H9 (cell line): ENCODE data around the gene RYR3. TPM values are rescaled to one million over a fixed set of nuclear protein-coding genes. Genes with fewer than 3 reads are reported as not detected.

Source experiments
- DNase-seq: peaks from one replicate; pipeline ENCODE4 v3.0.0-alpha.2; 2017
- H2AFZ ChIP-seq: one replicate; pipeline ENCODE4 v1.6.1; 2013; ENCODE audit warnings: mild to moderate bottlenecking, low read length, control low read depth, moderate library complexity
- H2AK5ac ChIP-seq: 2 replicates; pipeline ENCODE4 v1.6.1; 2013; ENCODE audit warnings: low read length, control low read depth, mixed read lengths; ENCODE audit not compliant: insufficient read length
- H2BK120ac ChIP-seq: one replicate; pipeline ENCODE4 v1.6.1; 2013; ENCODE audit warnings: low read depth, mild to moderate bottlenecking, low read length, control low read depth, inconsistent platforms; ENCODE audit not compliant: poor library complexity, severe bottlenecking
- H2BK12ac ChIP-seq: 2 replicates; pipeline ENCODE4 v1.6.1; 2013; ENCODE audit warnings: low read length, control low read depth, mixed read lengths, low read depth; ENCODE audit not compliant: insufficient read length
- H2BK15ac ChIP-seq: 2 replicates; pipeline ENCODE4 v1.6.1; 2013; ENCODE audit warnings: low read depth, low read length, control low read depth
- H2BK20ac ChIP-seq: one replicate; pipeline ENCODE4 v1.6.1; 2013; ENCODE audit warnings: low read depth, mild to moderate bottlenecking, low read length, control low read depth, inconsistent platforms; ENCODE audit not compliant: poor library complexity, severe bottlenecking
- H2BK5ac ChIP-seq: 2 replicates; pipeline ENCODE4 v1.6.1; 2013; ENCODE audit warnings: low read length, control low read depth, mixed read lengths; ENCODE audit not compliant: insufficient read length
- H3K14ac ChIP-seq: 2 replicates; pipeline ENCODE4 v1.6.1; 2013; ENCODE audit warnings: low read length, control low read depth; ENCODE audit not compliant: insufficient read depth
- H3K18ac ChIP-seq: 2 replicates; pipeline ENCODE4 v1.6.1; 2013; ENCODE audit warnings: low read depth, mild to moderate bottlenecking, mixed read lengths, low read length, control low read depth; ENCODE audit not compliant: insufficient read length
- H3K23ac ChIP-seq: 2 replicates; pipeline ENCODE4 v1.6.1; 2013; ENCODE audit warnings: low read length, control low read depth, mixed read lengths, low read depth; ENCODE audit not compliant: insufficient read length
- H3K23me2 ChIP-seq: 2 replicates; pipeline ENCODE4 v1.6.1; 2013; ENCODE audit warnings: low read depth, mild to moderate bottlenecking, mixed read lengths, low read length, control low read depth; ENCODE audit not compliant: insufficient read length, poor library complexity, severe bottlenecking
- H3K27ac ChIP-seq: 2 replicates; pipeline ENCODE4 v1.5.1; 2013; ENCODE audit warnings: low read length, control low read depth, mixed read lengths, low read depth; ENCODE audit not compliant: insufficient read length
- H3K27me3 ChIP-seq: 2 replicates; pipeline ENCODE4 v1.6.1; 2013; ENCODE audit warnings: low read length, control low read depth, inconsistent platforms; ENCODE audit not compliant: insufficient read depth
- H3K4ac ChIP-seq: 2 replicates; pipeline ENCODE4 v1.6.1; 2013; ENCODE audit warnings: low read depth, mild to moderate bottlenecking, control low read depth, inconsistent platforms, low read length, moderate library complexity
- H3K4me1 ChIP-seq: 2 replicates; pipeline ENCODE4 v1.6.1; 2013; ENCODE audit warnings: low read length, control low read depth, inconsistent platforms; ENCODE audit not compliant: insufficient read depth
- H3K4me2 ChIP-seq: 2 replicates; pipeline ENCODE4 v1.6.1; 2013; ENCODE audit warnings: low read length, control low read depth, mixed read lengths; ENCODE audit not compliant: insufficient read length, insufficient read depth
- H3K56ac ChIP-seq: 2 replicates; pipeline ENCODE4 v1.6.1; 2013; ENCODE audit warnings: low read depth, mild to moderate bottlenecking, mixed read lengths, low read length, control low read depth; ENCODE audit not compliant: insufficient read length
- H3K79me1 ChIP-seq: 2 replicates; pipeline ENCODE4 v1.6.1; 2013; ENCODE audit warnings: low read depth, mild to moderate bottlenecking, moderate library complexity, low read length, control low read depth, inconsistent platforms; ENCODE audit not compliant: insufficient read depth, poor library complexity, severe bottlenecking
- H3K79me2 ChIP-seq: 2 replicates; pipeline ENCODE4 v1.6.1; 2013; ENCODE audit warnings: low read length, control low read depth, inconsistent platforms; ENCODE audit not compliant: insufficient read depth
- H3K9ac ChIP-seq: 2 replicates; pipeline ENCODE4 v1.6.1; 2013; ENCODE audit warnings: low read length, control low read depth, mixed read lengths; ENCODE audit not compliant: insufficient read length; ENCODE audit errors: extremely low read depth
- H3K9me3 ChIP-seq: one replicate; pipeline ENCODE4 v1.6.1; 2013; ENCODE audit warnings: low read depth, low read length, inconsistent platforms; ENCODE audit not compliant: control insufficient read depth
- H3T11ph ChIP-seq: one replicate; pipeline ENCODE4 v1.6.1; 2013; ENCODE audit warnings: mild to moderate bottlenecking, low read length, control low read depth, inconsistent platforms
- H4K20me1 ChIP-seq: one replicate; pipeline ENCODE4 v1.6.1; 2013; ENCODE audit not compliant: control insufficient read depth, insufficient read length, insufficient read depth
- H4K5ac ChIP-seq: 2 replicates; pipeline ENCODE4 v1.6.1; 2013; ENCODE audit warnings: low read depth, mild to moderate bottlenecking, mixed read lengths, low read length, control low read depth; ENCODE audit not compliant: insufficient read length
- H4K8ac ChIP-seq: replicated peaks from 2 replicates; pipeline ENCODE4 v1.6.1; 2013; ENCODE audit warnings: low read length, control low read depth, mixed read lengths, low read depth; ENCODE audit not compliant: insufficient read length
- H4K91ac ChIP-seq: 2 replicates; pipeline ENCODE4 v1.6.1; 2013; ENCODE audit warnings: low read depth, mild to moderate bottlenecking, moderate library complexity, mixed read lengths, low read length, control low read depth; ENCODE audit not compliant: insufficient read length
- H3K27ac Mint-ChIP-seq, 3 experiments: 2 replicates in 2 of 3; 3 replicates in 1 of 3; pipeline ENCODE4 v1.8.0; 2020 to 2021; ENCODE audit warnings: mixed read lengths in 3 of 3, mild to moderate bottlenecking in 1 of 3, moderate library complexity in 1 of 3
- H3K27me3 Mint-ChIP-seq: 2 replicates; pipeline ENCODE4 v1.8.0; 2021; ENCODE audit warnings: low read depth, mild to moderate bottlenecking, moderate library complexity, mixed read lengths
- H3K36me3 Mint-ChIP-seq, 3 experiments: 2 replicates in 2 of 3; 3 replicates in 1 of 3; pipeline ENCODE4 v1.8.0; 2020 to 2021; ENCODE audit warnings: low read depth in 3 of 3, mixed read lengths in 3 of 3; ENCODE audit not compliant: insufficient read depth in 1 of 3
- H3K4me1 Mint-ChIP-seq, 2 experiments: 2 replicates each; pipeline ENCODE4 v1.8.0; 2020; ENCODE audit warnings: mixed read lengths in 2 of 2
- H3K4me3 Mint-ChIP-seq, 2 experiments: 2 replicates in 1 of 2; 3 replicates in 1 of 2; pipeline ENCODE4 v1.8.0; 2020 to 2021; ENCODE audit warnings: mild to moderate bottlenecking in 2 of 2, mixed read lengths in 2 of 2, moderate library complexity in 1 of 2
- H3K9me3 Mint-ChIP-seq, 2 experiments: 2 replicates in 1 of 2; 3 replicates in 1 of 2; pipeline ENCODE4 v1.8.0; 2020; ENCODE audit warnings: mild to moderate bottlenecking in 2 of 2, mixed read lengths in 2 of 2, moderate library complexity in 1 of 2
- WGBS: extraction: QIAGEN DNeasy Blood & Tissue Kit; methylation state at CpG from one replicate; pipeline ENCODE4 v1.1.7; 2013; ENCODE audit warnings: missing lambda C conversion rate, low lambda C conversion rate, mixed read lengths; ENCODE audit not compliant: insufficient read length; ENCODE audit errors: extremely low coverage; 5-methylcytosine and 5-hydroxymethylcytosine counted together
- total RNA-seq: library from RNA; stranded (reverse); gene quantifications from 2 replicates; pipeline ENCODE4 v1.2.1, GENCODE V29; 2021
- TF ChIP-seq, protein P1 (sequence below): fragments of 200-600 bp; sonication (generic); conservative IDR thresholded peaks from 3 replicates; pipeline ENCODE4 v1.8.0; 2021; ENCODE audit warnings: antibody characterized with exemption, mild to moderate bottlenecking

Gene RYR3
- total RNA-seq, 1 experiment from 2014 or later: 0.85 TPM

DNA sequence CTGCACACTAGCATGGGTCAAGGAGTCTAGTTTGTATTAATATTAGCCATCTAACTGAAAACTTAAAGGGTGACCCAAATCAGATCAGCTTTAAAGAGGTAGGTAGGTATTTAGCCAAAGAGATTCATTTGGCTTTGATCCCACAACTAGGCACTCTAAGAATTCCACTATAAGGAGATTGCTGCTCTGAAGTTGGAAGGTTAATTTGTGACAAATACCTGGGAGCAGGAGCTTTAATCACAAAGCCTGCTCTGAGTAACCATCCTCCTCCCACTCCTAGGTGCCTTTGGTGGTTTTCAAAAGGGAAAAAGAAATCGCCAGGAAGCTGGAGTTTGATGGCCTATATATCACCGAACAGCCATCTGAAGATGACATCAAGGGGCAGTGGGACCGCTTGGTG is 537.2 kb downstream of the RYR3 start:
- no peak overlapping the region for H3T11ph ChIP-seq
- no peak overlapping the region for H3K4ac ChIP-seq
- H3K27me3 ChIP-seq: no peaks in the 10 kb centered on the region
- Mint-ChIP-seq H3K4me3 (no peak overlapping the region), H3K9me3 (no peaks in the 10 kb centered on the region), H3K27ac (no peak overlapping the region), H3K27me3 (no peaks in the 10 kb centered on the region; the same call in 1 of the 2 replicates), H3K4me1 (peaks cover 43 to 58% of the 10 kb centered on the region in 2 experiments), H3K36me3 (no peaks in the 10 kb centered on the region; a peak in 1 of 7 replicates)
- no peak overlapping the region for H4K8ac ChIP-seq
- H3K18ac ChIP-seq: no peak overlapping the region
- H3K79me2 ChIP-seq: no peaks in the 10 kb centered on the region
- no peak overlapping the region for H4K91ac ChIP-seq
- H3K56ac ChIP-seq: no peak overlapping the region
- no CpG with 5 or more reads among the region's 3 CpGs for WGBS
- no peak for DNase-seq
- no peak overlapping the region for H3K14ac ChIP-seq
- no peak overlapping the region for H2BK20ac ChIP-seq
- no peaks in the 10 kb centered on the region for H3K23me2 ChIP-seq
- TF ChIP-seq, protein P1, sequence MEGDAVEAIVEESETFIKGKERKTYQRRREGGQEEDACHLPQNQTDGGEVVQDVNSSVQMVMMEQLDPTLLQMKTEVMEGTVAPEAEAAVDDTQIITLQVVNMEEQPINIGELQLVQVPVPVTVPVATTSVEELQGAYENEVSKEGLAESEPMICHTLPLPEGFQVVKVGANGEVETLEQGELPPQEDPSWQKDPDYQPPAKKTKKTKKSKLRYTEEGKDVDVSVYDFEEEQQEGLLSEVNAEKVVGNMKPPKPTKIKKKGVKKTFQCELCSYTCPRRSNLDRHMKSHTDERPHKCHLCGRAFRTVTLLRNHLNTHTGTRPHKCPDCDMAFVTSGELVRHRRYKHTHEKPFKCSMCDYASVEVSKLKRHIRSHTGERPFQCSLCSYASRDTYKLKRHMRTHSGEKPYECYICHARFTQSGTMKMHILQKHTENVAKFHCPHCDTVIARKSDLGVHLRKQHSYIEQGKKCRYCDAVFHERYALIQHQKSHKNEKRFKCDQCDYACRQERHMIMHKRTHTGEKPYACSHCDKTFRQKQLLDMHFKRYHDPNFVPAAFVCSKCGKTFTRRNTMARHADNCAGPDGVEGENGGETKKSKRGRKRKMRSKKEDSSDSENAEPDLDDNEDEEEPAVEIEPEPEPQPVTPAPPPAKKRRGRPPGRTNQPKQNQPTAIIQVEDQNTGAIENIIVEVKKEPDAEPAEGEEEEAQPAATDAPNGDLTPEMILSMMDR: no peak
- no peaks in the 10 kb centered on the region for H3K9me3 ChIP-seq
- no peak overlapping the region for H2BK120ac ChIP-seq
- H3K23ac ChIP-seq: no peak overlapping the region
- no peak overlapping the region for H3K9ac ChIP-seq
- H4K20me1 ChIP-seq: no peaks in the 10 kb centered on the region
- no peak overlapping the region for H2BK12ac ChIP-seq
- H3K79me1 ChIP-seq: no peaks in the 10 kb centered on the region
- H4K5ac ChIP-seq: no peak overlapping the region
- peaks cover 5% of the 10 kb centered on the region for H3K4me1 ChIP-seq
- no peak overlapping the region for H3K4me2 ChIP-seq
- H2AFZ ChIP-seq: no peak overlapping the region
- no peak overlapping the region for H2BK15ac ChIP-seq
- H3K27ac ChIP-seq: no peak overlapping the region
- no peak overlapping the region for H2BK5ac ChIP-seq
- H2AK5ac ChIP-seq: no peak overlapping the region
